ENCODE measurements around the gene ITGA11.

Gene ITGA11

DNA sequence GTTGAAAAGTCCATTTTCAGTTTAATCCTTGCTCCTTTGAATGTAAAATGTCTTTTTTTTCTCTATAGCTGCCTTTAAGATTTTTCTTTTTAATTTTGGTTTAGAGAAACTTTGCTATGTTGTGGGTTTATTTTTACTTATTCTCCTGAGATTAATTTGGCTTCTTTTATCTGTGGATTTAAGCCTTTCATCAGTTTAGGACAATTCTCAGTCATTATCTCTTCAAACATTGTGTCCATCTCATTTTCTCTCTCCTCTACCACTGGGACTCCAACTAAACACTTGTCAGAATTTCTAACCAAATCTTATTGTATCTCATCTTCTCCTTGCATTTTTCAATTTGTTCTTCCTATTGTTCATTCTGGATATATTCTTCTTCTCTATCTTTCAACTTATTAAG is 12.4 kb upstream of the ITGA11 start:
- DNase-seq = no peak

DNA sequence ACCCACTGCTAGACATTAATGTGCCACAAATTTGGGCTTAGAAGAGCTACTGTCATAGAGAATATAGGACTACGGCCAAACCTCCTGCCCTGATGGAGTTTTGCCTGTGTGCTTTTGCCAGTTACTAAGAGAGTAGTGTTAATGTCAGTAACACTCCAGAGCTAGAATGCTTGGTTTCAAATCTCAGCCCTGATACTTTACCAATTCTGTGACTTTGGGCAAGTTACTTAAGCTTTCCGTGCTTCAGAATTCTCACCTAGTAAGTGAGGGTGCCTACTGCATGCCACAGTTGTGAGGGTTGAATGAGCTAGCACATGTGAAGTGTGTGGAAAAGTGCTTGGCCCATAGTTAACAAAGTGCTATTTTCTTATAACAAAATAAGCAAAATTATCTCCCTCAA is 10.9 kb upstream of the ITGA11 start:
- DNase-seq = no peak

DNA sequence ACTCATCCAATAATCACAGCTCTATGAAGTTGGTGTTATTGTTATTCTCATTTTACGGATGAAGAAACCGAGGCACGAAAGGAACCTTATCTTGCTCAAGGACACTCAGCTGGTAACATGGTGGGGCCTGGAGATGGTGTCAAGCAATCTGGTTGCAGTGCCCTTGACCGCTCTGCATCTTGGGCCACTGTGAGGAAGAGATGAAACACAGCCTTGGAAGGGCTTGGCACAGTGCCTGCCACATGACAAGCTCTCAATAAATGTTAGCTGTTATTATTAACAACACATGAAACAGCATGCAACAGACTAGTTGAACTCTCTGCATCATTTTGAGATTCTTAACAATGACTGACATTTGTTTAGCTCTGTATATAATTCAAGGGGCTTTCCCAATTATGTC is 10.1 kb upstream of the ITGA11 start:
- DNase-seq = no peak

DNA sequence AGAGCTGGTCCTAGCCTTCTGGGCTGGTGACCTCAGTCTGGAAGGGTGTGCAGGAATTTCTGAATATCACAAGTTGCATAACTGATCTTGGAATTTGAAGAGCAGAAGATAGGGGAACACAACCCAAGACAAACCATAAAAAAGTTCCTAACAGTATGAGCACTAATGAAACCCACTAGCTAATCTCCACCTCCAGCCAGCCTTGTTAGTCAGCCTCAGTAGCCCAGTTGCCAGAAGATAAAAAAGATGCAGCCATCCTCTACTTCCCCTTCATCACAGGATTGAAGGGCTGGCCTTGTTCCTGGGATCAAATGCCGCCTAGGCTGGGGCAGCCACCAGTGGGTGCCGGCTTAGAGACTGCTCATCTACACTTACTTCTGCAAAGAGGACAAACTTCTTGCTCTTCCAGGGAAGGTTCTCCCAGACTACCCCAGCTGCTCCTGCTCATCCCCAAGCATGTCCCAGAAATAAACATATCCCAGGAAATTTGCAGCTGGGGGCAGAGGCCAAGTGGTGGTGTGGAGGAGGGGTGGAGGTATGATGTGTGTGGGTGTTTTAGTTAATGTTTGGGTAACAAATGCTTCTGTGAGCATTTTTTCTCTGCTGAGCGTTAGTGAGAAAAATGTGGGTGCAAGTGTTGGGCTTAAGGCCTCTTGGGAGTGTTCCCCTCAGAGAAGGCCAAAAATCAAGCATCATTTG is 9.2 kb upstream of the ITGA11 start:
- DNase-seq = no peak

DNA sequence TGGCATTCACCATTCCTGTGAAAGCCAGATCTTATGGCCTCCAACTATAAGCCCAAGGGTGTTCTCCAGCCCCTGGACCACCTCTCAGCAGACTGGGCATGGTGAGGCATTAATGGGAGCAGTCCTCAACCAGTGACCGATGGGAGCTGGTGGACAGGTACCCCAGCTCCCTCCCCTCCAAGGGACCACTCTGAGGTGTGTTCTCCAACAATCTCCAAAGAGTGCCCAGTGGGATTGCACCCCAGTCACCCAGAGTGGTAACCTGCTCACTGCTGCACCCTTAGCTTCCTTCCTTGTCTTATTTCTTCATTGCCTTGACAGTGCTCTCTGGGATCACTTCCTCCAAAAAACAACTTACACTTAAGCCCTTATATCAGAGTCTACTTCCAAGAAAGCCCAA is 8.2 kb upstream of the ITGA11 start:
- no peak for DNase-seq

DNA sequence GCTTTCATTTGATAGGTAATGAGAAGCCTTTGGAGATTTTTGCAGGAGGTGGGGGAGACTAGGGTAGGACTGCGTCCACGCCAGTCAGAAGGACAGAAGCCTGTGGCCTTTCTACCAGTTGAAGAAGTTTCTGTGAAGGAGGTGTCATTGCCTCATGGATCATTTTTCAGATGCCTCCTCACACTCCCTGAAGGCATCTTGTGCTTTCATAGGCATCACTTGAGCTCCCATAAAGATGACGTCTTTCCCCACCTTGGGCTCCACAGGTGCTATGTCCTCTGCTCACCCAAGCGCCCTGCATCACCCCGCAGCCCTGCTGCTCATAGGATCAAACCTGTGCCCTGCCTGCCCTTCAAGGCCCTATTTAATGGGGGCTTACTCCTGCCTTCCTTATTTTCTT is 7.5 kb upstream of the ITGA11 start:
- DNase-seq = no peak

DNA sequence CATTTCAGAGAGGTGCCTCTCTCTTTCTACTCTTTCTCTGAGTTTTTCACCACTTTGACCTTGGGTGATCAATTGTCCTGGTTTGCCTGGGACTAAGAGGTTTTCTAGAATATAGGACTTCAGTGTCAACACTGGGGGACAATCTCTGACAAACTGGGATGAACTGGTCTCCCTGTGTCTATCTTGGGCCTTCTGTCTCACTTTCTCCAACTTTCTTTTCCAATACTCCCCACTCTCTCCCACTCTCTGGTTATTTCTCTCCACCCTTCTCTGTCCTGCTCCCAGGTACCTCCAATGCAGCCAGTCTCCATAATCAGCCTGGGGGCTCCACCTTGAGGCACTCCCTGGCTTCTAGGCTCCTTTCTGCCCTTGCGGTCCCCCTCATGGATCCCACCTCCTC is 4.7 kb upstream of the ITGA11 start:
- no peak for DNase-seq

DNA sequence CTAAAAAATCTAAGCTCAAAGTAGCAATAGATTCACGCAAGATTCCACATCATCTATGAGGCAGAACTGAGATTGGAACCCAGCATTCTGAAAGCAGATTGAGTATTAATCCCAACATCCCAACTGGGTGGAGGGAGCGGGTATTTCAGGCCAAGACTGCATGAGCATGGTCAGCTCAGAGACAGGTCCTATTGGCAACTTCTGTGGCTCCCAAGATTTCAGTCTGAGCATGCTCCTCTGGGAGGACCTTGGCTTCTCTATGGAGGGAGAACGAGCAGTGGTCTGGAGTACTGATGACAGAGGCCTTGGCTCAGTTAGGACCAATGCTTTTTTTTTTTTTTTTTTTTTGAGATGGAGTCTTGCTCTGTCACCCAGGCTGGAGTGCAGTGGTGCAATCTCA is 4.0 kb upstream of the ITGA11 start:
- no peak for DNase-seq

DNA sequence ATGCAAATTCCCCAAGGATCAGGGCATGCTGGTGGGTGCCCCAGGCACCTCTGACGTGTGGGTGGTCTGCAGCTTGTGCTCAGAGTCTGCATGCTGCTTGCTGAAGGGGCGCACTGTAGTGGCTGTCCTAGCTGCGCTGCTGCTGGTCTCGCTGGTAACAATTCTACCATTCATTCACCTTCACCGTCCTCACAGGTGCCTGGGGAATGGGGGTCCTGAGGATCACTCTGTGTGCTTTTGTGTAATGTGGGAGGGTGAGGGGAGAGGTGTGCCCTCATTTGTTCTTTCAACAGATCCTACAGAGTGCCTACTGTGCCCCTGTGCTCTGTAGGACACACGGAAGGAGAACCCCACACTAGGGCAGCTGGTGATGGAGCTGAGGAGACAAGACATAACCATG is 2.1 kb upstream of the ITGA11 start:
- no peak for DNase-seq

DNA sequence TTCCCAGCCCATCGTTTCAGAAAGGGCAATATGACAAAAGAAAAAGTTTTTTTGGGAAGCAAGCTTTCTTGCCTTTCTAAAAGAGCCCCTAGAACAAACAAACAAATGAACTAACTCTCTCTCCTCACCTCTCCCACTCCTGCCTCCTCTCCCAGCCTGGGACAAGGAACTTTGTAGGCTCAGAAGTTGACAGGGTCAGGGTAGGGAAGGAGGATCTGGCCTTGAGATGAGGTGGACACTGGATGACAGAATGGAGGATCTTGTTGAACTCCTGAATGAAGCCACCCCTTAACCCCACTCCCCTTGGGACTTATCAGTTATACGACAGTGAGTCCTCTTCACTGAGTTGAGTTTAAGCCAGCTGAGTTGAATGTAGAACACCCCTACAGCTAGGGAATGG is 1.6 kb upstream of the ITGA11 start:
- no peak for DNase-seq

DNA sequence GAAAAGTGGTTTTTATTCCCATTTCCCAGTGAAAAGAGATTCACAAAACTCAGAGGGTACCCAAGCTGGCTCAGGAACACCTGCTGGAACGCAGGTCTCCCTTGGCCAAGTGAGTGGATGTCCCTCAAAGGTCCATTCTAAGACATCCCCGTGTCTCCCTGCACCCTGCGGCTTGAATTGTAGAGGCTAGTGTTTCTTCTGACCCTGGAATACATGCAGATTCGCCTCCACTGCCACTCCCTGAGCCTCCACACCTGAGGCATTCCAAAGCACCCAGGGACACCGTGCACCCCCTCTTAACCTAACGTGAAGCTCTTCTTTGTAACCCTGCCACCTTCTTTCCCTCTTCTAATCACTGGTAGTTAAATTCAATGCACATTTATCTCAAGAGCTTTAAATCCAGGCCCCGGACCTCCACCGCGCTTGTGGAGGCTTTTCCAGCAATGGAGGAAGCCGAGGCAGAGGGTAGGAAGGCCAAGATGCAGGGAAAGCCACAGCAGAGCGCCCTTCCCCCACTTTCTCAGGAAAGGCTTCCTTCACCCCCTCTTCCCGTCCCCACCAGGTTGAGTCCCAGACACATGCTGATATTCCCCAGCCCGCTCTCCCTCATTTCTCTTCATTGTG is 590 bp upstream of the ITGA11 start:
- no peak for DNase-seq

DNA sequence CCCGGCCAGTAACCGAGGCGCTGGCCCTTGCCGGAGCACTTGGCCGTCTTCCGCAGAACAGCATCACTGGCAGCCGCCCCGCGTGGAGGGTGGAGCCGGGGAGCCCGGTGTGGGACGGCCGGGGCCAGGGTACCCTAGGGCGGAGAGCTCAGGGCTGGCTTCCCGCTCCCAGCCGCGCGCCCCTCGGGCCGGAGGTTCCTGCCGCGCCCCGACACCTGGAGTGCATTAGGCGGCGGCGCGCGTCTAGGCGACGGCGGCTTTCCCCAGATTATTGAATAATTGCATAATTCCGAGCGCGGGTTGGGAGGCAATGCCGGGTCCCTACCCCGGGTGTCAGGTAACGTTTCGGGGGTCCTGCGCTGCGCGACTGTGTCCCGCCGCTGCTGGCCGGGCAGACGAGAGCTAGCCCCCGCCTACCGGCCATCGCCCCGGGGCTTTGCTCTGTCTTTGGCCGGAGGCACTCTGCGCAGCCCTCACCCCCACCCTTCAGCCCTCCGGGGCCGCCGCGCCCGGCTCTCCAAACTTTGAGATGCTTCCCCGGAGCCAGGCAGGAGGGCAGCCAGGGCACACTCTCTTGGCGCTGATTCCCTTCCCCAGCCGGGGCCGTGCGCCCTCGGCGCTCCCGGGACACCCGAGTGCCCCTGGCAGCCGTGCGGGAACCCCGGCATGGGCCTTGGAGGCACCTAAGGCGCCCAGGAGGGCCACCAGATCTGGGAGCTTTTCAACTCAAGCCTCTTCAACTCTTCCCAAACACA is 749 bp downstream of the ITGA11 start:
- no peak for DNase-seq

DNA sequence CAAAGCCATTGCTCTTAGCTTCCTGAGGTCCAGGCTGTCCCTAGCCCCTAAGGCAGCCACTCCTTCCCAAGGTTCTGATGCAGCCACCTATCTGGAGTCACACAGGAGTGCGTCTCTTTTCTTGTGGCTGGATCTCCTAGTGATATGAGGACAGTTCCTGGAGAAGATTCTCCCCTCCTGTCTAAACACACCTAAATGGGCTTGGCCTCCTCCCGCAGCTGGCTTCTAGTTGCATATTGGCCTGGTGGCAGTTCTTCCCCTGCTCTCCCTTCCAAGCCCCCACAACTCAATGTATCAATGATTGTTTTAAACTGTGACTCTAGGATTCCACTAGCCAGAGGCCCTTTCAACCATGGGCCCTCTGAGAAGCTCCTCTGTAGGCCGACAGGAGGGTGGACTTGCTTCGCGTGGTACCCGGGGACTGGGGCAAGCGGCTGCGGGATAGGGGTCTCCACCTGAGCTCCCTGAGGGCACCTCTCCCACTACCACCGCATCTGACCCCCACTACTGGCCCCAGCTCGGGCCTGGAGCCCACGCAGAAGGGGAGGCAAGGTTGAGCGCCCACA is 1.4 kb downstream of the ITGA11 start:
- no peak for DNase-seq

DNA sequence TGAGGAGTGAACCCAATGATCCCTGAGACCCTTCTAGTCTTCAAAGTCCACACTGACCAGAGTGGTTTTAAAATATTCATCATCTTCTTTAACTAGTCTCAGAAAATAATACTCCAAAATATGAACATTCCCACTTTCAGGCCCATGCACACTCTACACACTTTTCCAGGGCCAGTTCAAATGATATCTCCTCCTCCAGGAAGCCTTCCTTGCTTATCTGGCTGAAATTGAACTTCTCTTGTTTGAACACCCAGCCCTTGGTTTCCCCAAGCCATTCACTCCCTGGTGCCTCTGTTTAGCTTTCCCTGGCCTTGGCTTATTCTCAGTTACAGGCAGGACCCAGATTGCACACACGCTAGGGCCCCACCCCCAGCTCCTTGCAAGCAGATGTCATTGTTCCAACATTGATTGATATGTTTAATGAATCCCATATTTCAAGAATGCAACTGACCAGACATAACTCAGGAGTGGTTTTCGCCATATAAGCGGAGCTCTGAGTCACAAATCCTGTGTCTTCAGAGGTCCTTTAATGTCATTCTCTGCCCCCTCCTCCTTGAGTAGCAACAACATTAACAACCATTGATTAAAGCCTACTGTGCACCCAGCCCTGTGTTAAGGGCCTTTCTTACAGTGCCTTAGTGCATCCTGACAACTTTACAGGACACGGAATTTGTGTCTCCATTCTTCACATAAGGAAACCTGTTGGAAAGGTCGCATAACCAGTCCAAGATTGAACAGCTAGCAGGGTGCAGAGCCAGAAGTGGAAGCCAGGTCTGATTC is 2.1 kb downstream of the ITGA11 start:
- no peak for DNase-seq

DNA sequence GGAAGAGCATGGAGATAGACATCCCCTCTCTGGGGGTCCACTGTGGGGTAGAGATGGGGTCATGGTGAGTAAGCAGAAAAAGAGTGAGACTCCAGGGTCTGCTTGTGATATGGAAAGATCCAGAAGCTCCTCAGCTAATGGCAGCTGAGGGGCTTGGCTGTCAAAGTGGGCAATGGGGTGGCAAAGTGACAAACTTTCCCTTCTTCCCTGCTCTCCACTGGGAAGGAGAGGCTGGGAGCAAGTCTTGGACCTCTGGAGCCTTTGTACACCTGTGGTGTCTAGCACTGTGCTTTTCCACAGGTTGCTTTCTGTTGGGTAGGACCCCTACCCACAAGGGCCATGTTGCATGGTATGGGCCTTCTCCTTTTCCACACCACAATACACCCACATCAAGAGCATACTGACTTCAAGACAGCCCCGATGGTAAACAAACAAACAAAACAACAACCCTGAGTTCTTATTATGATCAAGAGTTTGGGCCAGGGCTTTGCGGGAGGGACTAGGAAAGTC is 3.5 kb downstream of the ITGA11 start:
- no peak for DNase-seq

DNA sequence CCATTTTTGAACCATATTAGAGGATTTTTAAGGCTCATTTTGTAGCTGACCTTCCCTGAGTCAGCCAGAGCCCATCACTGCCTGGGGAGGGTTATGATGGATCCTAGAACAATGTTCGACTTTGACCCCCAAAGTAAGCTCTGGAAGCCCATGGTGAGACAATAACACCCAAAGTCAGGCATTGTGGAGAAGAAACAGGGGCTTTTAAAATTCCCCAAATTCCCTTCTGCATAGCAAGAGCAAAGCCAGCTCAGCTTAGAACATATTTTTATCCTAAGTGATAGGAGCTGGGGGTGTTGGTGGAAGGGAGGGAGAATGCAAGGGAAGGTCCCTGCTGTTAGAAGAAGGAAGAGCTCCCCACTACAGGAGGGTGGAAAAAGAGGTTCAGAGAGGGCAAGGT is 4.0 kb downstream of the ITGA11 start:
- no peak for DNase-seq

DNA sequence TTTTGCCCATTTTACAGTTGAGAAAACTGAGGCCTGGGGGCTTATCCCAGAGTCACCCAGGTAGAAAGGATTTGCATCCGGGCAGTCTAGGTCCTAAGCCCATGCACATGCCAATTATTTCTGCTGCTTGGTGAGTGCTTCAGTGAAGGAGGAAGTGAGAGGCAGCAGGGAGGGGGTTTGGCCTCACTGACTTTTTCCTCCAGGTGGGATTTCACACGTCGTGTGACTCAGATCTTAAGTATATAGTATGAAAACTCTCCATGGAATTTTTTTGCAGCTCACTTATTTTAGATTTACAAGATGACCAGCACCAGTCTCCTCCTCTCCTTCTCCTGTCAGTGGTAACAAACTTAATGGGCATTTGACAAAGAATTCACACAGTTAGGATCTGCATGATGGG is 4.6 kb downstream of the ITGA11 start:
- no peak for DNase-seq

DNA sequence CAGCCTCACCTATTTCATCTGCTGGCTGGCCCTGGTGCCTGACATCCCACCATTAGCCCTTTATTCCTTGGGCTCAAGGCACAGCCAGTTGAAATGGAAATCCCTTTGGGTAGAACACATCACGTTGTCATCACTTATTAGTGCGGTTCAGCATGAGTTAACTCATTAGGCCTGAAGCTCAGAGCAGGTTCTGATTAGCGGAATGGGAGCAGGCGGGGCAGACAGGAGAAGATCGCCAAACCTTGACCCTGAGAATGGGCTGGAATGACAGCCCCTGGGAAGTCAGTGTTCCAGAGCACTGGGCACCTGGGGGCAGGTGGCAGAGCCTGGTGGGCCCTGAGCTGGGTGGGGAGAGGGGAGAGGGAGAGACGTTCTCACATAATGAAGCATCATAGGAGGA is 5.8 kb downstream of the ITGA11 start:
- DNase-seq = no peak

DNA sequence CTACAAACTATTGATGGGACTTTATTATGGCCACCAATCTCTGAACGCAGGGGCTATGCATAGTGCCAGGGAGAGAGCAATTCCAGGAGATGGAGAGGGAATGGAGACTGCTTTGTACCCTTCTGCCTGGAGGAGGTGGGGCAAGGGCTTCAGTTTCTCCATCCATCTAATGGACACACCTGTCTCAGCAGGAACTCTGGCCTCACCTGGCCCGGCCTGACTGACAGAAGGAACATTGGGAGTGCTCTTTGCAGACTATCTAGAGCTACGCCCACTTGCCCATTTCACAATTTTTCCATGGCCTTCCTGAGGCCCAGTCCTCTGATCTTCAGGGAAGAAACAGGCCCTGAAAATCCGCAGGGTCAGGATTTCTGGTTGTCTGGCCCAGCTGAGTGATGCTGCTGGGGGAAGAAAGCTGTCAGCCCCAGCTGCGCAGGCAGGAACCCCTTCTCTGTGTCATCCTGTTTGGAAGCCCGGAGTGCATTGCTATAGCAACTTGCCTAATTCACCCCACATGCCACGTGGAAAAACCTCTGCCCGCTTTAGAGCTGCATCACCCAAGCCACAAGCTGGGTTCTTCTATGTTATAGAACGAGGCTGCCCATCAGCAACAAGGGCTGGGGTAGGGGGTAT is 6.4 kb downstream of the ITGA11 start:
- no peak for DNase-seq

DNA sequence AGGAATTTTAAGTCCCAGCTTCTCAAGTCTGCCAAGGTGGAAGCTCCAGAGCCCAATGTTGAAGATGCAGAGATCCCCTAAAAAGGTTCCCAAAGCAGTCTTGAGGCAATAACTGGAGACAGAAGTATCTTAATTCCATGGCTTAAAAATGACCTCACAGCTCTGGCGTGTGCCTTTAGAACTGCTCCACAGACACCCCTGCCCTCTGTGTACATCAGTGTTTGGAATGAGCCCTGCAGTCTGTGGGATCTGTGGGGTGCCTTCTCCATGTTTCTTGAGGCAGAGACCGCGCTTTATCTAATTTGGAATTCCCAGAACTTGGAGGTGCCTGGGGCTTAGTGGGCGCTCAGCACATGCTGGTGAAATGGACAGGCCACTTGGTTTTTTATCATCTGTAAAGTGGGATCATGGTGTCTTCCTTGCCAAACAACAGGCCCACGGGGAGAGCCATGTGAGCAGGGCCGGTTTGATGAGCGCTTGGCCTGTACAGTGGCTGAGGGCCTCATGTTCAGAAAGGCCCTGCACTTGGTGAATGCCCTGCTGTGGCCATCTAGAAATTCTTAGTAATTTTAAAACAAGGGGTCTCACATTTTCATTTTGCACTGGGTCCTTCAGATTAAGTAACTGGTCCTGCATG is 7.1 kb downstream of the ITGA11 start:
- DNase-seq = no peak

DNA sequence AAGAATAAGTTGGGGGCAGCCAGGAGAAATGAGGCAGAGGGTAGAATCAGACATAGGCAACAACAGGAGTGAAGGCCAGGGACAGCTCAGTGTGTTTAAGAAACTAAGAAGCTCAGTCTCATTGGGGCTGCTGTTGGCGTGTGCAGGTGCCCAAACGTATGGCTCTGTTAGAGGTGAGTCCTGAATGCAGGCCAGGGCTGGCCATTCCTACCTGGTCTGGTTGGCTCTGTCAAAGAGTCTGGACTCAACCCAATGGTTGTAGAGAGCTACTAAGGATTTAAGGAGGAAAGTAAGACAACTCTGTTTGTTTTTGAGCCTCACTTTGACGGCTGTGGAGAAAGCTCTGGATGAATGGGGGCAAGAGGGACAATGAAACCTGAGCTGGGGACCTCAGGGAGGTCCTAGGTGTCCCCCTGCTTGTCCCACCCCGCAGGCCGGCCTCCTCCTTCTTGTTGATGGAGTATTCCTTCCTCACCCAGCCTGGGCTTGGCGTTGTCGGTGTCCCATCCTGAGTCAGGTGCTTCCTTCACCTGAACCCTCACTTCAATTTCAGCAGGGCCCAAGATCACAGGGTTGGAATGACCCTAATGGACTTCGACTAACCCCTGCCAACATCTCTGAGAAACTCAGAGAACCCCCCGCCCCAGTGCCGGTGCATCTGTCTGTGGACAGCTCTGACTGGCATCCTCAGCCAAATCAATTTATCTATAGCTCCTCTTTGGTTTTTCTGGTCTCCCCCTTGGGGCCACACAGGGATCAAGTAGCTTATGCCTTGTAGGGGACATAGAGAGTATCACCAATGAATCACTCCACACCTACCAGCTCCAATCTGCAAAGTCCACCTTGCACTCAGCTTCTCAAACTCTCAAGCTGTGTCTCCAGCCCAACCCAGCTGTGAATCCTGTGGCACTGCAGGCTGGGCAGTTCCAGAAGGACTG is 8.3 kb downstream of the ITGA11 start:
- DNase-seq = no peak
